Smooth muscle cell (in vitro differentiated cells): Measurements from ENCODE around the gene USP3. TPM values are rescaled to one million over a fixed set of nuclear protein-coding genes. Genes with fewer than 3 reads are reported as not detected.

ENCODE experiments used
- DNase-seq: peaks from one replicate; lab custom pipeline; 2025; ENCODE audit not compliant: unreplicated experiment; lab: John Stamatoyannopoulos, UW
- H2AFZ ChIP-seq: fragments of 200-600 bp; sonication (generic); 2 replicates; pipeline ENCODE4 v1.6.0; 2016; ENCODE audit warnings: antibody characterized with exemption, low read depth, mild to moderate bottlenecking
- H3F3A ChIP-seq: fragments of 200-600 bp; sonication (generic); 2 replicates; pipeline ENCODE4 v1.6.0; 2017; ENCODE audit warnings: antibody characterized with exemption, low read depth
- H3K27ac ChIP-seq: fragments of 200-600 bp; sonication (generic); 2 replicates; pipeline ENCODE4 v1.5.1; 2016; ENCODE audit warnings: low read depth, mild to moderate bottlenecking
- H3K27me3 ChIP-seq: fragments of 200-600 bp; sonication (generic); 2 replicates; pipeline ENCODE4 v1.6.1; 2016; ENCODE audit warnings: low read depth, mild to moderate bottlenecking
- H3K36me3 ChIP-seq: fragments of 200-600 bp; sonication (generic); 2 replicates; pipeline ENCODE4 v1.5.1; 2016; ENCODE audit warnings: low read depth
- H3K4me1 ChIP-seq: fragments of 200-600 bp; sonication (generic); 2 replicates; pipeline ENCODE4 v1.5.1; 2016; ENCODE audit warnings: low read depth
- H3K4me2 ChIP-seq: fragments of 200-600 bp; sonication (generic); 2 replicates; pipeline ENCODE4 v1.6.0; 2016; ENCODE audit warnings: mild to moderate bottlenecking
- H3K4me3 ChIP-seq: fragments of 200-600 bp; sonication (generic); 2 replicates; pipeline ENCODE4 v1.5.1; 2016; ENCODE audit warnings: mild to moderate bottlenecking
- H3K79me2 ChIP-seq: fragments of 200-600 bp; sonication (generic); 2 replicates; pipeline ENCODE4 v1.6.0; 2016; ENCODE audit warnings: low read depth, mild to moderate bottlenecking
- H3K9ac ChIP-seq: fragments of 200-600 bp; sonication (generic); 2 replicates; pipeline ENCODE4 v1.6.0; 2016; ENCODE audit warnings: low read depth
- H3K9me3 ChIP-seq: fragments of 200-600 bp; sonication (generic); replicated peaks from 2 replicates; pipeline ENCODE4 v1.5.1; 2016; ENCODE audit warnings: low read depth
- H4K20me1 ChIP-seq: fragments of 200-600 bp; sonication (generic); 2 replicates; pipeline ENCODE4 v1.6.0; 2016; ENCODE audit warnings: low read depth
- CTCF ChIP-seq: fragments of 200-600 bp; sonication (generic); IDR thresholded peaks from 2 replicates; pipeline ENCODE4 v1.5.1; 2017; ENCODE audit warnings: borderline replicate concordance, mild to moderate bottlenecking, antibody characterized with exemption; ENCODE audit not compliant: insufficient read depth, poor library complexity, severe bottlenecking
- WGBS: methylation state at CpG from one replicate; pipeline ENCODE4 v1.1.7; 2016; ENCODE audit warnings: low lambda C conversion rate; 5-methylcytosine and 5-hydroxymethylcytosine counted together
- polyA plus RNA-seq: library from polyadenylated mRNA; unstranded; fragments of >200 nt; fragmentation: Nextera tagmentation; extraction: Ambion mirVana; gene quantifications from 2 replicates; pipeline ENCODE4 v1.2.1, GENCODE V29; 2016
- total RNA-seq: library from RNA; depleted of rRNA; stranded (reverse); fragments of >200 nt; gene quantifications from 2 replicates; pipeline ENCODE4 v1.2.3, GENCODE V29; 2014

Gene USP3
- total and polyA plus RNA-seq, 2 experiments from 2014 or later = 17.1 to 26.2 TPM

DNA sequence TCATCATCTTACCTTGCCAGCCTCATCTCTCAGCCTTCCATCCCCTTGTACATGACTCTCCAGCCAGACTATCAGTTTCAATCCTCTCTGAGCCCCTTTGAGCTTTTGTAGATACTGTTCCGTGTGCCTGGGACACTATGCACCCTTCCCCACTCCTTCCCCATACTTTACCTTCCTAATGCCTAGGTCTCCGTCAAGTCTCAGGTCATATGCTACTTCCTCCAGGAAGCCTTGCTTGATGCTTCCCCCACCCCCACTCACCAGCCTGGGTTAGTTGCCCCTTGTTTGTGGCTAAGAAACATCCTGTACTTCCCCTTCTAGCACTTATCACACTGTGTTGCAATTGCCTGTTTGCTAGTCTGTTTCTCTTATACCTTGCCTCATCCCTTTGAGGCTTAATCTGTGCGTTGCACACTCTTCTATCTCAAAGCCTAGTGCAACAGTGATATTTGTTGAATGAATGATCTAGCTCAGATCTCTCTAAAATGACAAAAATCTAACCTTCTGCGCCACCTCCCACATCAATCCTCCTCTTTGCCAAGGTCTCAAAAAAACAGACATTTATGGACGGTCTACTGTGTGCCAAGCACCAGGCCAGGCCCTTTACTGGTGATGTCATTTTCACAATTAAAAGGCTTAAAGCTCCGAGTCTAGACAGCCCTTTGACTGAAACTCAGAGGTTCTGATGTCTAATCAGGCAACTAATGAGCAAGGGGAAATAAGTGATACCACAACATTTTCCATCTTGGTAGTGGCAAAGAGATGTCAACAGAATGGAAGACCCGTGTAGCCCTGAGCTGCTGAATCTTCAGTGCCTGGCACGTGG, 6.5 kb upstream of the USP3 start:
- Histone ChIP-seq H3K9ac (no peak overlapping the region), H3K36me3 (no peaks in the 10 kb centered on the region)

GRCh38 chr15:63499175-63499549, 5.2 kb upstream of the USP3 start:
- WGBS = 90% methylated on average over 6 of the region's 6 CpGs
- H3K9ac ChIP-seq = no peak overlapping the region
- no peak overlapping the region for H2AFZ ChIP-seq
- no peaks in the 10 kb centered on the region for H3K27me3 ChIP-seq
- no peaks in the 10 kb centered on the region for H3K9me3 ChIP-seq
- DNase-seq = no peak
- H3K4me3 ChIP-seq = no peak overlapping the region
- H3F3A ChIP-seq = peaks cover 12% of the 10 kb centered on the region
- no peak overlapping the region for H3K27ac ChIP-seq
- TF ChIP-seq CTCF = no peak
- H3K36me3 ChIP-seq = no peaks in the 10 kb centered on the region
- H4K20me1 ChIP-seq = no peaks in the 10 kb centered on the region
- no peak overlapping the region for H3K4me2 ChIP-seq
- peaks cover 18% of the 10 kb centered on the region for H3K4me1 ChIP-seq
- H3K79me2 ChIP-seq = no peaks in the 10 kb centered on the region

More for the DNA sequence above, 6.5 kb upstream of the USP3 start:
- no peak overlapping the region for H2AFZ ChIP-seq
- no peak for DNase-seq
- H3K9me3 ChIP-seq = no peaks in the 10 kb centered on the region
- peaks cover 12% of the 10 kb centered on the region for H3K4me1 ChIP-seq
- no peaks in the 10 kb centered on the region for H4K20me1 ChIP-seq
- no peaks in the 10 kb centered on the region for H3K79me2 ChIP-seq
- no peak overlapping the region for H3K4me2 ChIP-seq
- 50% methylated on average over 8 of the region's 8 CpGs for WGBS
- H3F3A ChIP-seq = peaks cover 10% of the 10 kb centered on the region
- H3K27me3 ChIP-seq = no peaks in the 10 kb centered on the region
- H3K27ac ChIP-seq = no peak overlapping the region
- H3K4me3 ChIP-seq = no peak overlapping the region
- no peak for TF ChIP-seq CTCF

DNA sequence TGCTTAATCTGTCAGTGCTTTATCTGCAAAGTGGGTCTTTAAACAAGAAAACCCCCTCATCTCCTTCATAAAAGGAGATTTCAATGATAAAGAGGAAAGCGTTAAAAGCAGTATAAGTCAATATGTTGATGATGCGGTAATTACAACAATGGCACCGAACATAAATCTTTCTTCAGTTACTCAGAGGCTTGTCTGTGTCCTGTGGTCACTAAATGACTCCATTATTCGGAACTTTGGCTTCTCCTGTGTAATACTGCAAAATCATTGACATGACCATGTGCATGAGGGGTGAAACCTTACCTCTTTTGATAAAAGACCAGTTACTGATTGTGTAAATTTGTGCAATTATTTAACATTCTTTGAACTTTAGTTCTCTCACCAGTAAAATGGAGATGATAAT, 4.8 kb upstream of the USP3 start:
- WGBS = 68% methylated on average over 4 of the region's 4 CpGs
- Histone ChIP-seq H3F3A (peaks cover 12% of the 10 kb centered on the region), H3K27ac (no peak overlapping the region), H3K36me3 (no peaks in the 10 kb centered on the region), H3K4me1 (peaks cover 18% of the 10 kb centered on the region), H2AFZ (no peak overlapping the region), H3K9ac (no peak overlapping the region), H3K4me2 (no peak overlapping the region), H3K27me3 (no peaks in the 10 kb centered on the region), H4K20me1 (no peaks in the 10 kb centered on the region), H3K4me3 (no peak overlapping the region), H3K9me3 (no peaks in the 10 kb centered on the region), H3K79me2 (no peaks in the 10 kb centered on the region)
- TF ChIP-seq CTCF = no peak
- DNase-seq = no peak
